Measurements from ENCODE around the gene PPP1R18.
A peak's percentile ranks its signal among the peaks of the same experiment; 100 is the strongest.
"Not testable (repeated sequence)": the region's sequence is repeated elsewhere in the genome, so short reads cannot be mapped to it uniquely, and the experiment has no call there.

PPP1R18 gene

DNA sequence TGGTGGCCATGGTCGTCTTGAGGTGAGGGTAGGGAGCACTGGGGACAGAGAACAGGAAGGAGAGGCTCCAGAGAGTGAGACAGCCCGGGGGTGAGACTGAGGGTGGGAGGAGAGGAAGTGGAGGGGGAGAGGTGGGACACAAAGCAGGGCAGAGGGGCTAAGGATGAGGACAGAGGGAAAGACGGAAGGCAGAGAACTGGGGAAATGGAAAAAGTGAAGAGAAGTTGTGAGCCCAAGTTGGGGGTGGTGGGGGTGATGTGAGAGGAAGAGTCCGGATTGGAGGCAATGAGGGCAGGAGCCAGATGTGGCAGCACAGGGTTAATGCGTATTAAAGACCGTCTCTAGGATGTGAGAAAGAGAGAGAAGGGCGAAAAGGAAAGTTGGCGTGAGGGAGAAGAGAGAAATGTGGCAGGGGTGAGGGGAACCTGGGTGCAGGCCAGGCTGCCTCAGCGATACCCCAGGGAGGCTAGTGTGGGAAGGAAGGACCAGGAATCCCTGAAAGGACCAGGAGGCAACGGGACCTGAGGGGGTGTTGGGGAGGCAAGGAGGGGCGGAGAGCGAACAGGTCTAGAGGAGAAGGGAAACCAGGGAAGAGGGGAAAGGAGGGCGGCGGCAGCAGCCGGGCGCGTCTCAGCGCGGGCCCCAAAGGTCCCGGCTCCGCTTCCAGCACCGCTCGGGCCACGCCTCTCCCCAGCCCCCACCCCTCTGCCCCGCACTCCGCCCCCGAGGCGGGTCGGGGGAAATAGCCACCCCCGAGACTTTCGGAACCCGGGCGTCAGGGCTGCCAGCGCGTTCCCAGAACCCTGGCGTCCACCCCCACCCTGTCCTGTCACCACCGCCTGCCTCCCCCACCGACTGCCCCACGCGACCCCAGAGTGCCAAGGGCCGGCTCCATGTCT, at the start of gene PPP1R18:
TSS of gene PPP1R18 (minus strand) at position 637 of the 899 bp plus-strand sequence. CDS start at position 10, 627 bp downstream.
- DNase-seq (ENCODE audit: low read depth) = peak; percentile 66

DNA sequence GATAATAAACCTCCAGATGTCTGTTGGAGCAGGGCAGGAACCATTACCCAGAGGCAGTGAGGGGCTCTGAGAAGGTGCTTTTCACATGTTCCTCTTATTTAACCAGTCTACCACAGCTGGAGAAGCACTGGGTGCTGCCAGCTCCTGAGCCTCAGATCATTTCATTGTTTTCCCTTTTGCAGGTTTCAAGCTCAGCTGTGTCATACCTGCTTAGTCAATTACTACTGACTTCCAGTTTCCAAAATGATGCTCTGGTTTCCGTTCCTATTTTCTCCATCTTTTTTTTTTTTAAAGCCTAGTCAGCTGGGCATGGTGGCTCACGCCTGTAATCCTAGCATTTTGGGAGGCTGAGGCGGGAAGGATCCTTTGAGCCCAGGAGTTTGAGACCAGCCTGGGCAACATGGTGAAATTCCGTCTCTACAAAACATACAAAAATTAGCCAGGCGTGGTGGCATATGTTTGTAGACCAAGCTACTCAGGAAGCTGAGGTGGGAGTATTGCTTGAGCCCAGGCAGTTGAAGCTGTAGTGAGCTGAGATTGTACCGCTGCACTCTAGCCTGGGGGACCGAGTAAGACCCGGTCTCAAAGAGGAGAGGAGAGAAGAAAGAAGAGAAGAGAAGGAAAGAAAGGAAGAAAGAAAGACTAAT, 49.3 kb upstream of the PPP1R18 start:
- DNase-seq (ENCODE audit: low read depth) = no peak

DNA sequence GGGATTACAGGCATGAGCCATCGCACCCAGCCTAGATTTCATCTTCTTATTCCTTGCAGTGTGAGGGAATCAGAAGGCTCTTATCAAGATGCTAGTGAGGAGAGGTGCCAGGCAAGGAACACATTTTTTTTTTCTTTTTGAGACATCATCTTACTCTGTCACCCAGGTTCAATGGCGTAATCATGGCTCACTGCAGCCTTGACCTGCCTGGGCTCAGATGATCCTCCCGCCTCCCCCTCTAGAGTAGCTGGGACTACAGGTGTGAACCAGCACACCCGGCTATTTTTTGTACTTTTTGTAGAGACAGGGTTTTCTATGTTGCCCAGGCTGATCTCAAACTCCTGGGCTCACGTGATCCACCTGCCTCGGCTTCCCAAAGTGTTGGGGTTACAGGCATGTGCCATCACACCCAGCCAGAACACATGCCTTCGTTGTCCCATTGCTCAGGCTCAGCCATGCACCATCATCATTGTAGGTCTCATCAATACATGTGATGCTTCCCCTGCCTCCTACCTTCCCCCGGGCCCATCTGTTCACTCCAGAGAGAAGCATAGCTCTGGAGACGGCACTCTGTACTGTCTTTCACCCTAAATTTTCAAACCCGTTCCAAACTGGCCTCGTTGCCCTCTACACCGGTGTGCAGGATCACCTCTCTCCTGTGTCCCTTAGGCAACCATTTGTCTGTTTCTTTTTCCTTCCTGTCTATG, 45.9 kb upstream of the PPP1R18 start:
- no peak for DNase-seq (ENCODE audit: low read depth)

DNA sequence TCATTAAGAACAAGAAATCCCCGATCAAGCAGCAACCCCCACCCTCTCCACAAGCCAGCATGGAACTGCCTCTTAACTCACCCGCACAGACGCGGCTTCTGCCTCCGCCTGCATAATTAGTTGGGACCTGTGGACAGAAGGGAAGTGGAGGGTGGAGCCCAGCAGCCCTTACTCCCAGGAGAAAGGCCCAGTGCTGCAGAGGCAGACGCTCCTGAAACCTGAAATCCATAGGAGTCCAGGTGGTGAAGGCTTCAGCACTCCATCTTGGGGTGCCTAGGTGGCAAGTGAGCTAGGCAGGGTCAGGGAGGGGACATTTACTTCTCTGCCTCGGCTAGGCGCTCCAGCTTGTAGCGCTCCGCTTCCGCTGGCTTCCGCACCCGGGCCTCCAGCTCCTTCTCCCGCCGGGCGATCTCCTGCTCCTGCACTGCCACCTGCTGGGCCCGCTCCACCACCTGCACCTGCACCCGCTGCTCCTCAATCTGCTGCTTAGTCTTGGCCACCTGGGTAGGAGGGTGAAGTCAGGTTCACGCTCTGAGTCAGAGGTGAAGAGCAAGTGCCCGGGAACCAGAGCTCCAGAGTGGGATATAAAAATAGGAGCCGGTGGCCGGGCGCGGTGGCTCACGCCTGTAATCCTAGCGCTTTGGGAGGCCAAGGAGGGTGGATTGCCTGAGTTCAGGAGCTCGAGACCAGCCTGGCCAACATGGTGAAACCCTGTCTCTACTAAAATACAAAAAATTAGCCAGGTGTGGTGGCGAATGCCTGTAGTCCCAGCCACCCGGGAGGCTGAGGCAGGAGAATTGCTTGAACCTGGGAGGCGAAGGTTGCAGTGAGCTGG, 44.4 kb upstream of the PPP1R18 start:
- DNase-seq (ENCODE audit: low read depth) = no peak

GRCh38 chr6:30727920-30728553, 41.6 kb upstream of the PPP1R18 start:
- DNase-seq (ENCODE audit: low read depth) = no peak

DNA sequence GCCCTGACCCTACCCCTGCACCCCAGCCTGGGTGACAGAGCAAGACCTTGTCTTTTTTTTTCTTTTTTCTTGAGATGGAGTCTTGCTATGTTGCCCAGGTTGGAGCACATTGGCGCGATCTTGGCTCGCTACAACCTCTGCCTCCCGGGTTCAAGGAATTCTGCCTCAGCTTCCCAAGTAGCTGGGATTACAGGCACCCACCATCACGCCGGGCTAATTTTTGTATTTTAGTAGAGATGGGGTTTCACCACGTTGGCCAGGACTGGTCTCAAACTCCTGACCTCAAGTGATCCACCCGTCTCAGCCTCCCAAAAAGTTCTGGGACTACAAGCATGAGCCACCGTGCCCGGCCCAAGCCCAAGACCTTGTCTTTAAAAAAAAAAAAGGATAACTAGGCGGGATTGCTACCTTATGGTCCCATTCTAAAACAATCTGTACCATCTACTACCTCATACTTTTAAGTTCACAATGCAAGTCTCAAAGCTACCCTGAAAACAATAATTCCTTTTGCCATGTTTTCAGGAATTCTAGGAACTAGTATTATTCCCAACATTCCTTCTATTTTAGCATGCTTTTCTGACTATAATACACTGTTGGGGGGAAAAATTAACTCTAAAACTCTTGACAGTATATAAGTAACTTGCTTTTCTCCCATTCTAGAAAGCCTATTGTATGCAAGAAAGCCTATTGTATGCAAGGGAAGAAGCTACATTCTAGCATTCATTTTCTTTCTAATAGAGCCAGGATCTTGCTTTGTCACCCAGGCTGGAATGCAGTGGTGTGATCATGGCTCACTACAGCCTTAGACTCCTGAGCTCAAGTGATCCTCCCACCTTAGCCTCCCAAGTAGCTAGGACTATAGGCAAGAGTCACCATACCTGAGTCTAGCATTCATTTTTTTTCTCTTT, 40.3 kb upstream of the PPP1R18 start:
- no peak for DNase-seq (ENCODE audit: low read depth)

GRCh38 chr6:30725713-30726505, 39.5 kb upstream of the PPP1R18 start:
- no peak for DNase-seq (ENCODE audit: low read depth)

- DNase-seq (ENCODE audit: low read depth) = no peak
These were observed 38.6 kb upstream of the PPP1R18 start for GRCh38 chr6:30724906-30725667.

- DNase-seq (ENCODE audit: low read depth) = not testable (repeated sequence)
These were observed 37.6 kb upstream of the PPP1R18 start for GRCh38 chr6:30723843-30724741.

- DNase-seq (ENCODE audit: low read depth) = not testable (repeated sequence)
These were observed 36.9 kb upstream of the PPP1R18 start for GRCh38 chr6:30723159-30723842.

- peak; percentile 81 for DNase-seq (ENCODE audit: low read depth)
These were observed 36.1 kb upstream of the PPP1R18 start for GRCh38 chr6:30722280-30723112.

DNA sequence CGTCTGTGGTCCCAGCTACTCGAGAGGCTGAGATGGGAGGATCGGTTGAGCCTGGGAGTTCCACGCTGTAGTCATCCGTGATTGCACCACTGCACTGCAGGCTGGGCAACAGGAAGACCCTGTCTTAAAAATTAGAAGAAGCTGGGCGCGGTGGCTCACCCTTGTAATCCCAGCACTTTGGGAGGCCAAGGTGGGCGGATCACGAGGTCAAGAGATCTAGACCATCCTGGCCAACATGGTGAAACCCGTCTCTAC, 35.5 kb upstream of the PPP1R18 start:
- DNase-seq (ENCODE audit: low read depth) = not testable (repeated sequence)

GRCh38 chr6:30721198-30722024, 35.0 kb upstream of the PPP1R18 start:
- peak; percentile 99 for DNase-seq (ENCODE audit: low read depth)

DNA sequence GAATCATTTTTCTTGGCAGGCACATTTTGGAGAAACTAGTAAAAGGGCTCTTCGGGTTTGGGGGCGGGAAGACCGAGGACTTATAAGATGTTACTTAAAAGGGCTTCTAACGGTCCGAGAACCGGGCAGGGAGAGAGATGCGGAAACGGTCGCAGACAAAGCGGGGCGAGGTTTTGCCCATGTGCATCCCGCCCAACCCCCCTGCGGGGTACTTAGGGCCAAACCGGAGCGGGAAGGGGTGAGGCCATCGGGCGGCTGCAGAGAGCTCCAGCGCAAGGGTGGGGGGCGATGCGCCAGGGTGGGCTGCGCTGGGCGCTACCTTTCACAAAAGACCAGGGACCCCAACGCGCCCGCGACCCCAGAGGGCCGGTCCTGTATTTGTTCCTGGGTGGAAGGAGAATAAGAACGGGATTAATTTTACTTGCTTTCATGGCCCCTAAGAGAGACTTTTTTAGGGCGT, 34.3 kb upstream of the PPP1R18 start:
- no peak for DNase-seq (ENCODE audit: low read depth)
